NCI-H82 treated with DMSO at 0.1 percent for 48 hours (cell line): ENCODE data around the gene XDH.

Experiments used
- DNase-seq: peaks from one replicate; lab custom pipeline; 2025; ENCODE audit not compliant: unreplicated experiment; lab: John Stamatoyannopoulos, UW

Gene XDH

DNA sequence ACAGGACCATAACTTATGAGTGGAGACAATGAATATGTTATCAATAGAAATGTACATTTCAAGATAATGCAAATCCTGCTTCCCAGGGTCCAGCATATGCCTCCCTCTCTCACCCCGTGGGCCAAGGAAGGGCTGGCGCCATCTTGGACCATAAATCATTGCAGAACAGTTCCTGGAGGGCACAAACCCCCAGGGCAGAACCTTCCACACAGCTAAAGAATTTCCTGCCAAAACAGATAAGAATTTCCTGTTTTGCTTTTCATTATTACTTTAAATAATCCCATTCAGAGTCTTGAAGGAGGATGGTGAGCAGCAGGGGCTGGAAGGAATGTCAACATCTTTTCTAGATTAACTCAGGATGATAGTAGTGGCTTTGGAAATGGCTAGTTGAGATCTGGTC is 126.9 kb downstream of the XDH start:
- no peak for DNase-seq

DNA sequence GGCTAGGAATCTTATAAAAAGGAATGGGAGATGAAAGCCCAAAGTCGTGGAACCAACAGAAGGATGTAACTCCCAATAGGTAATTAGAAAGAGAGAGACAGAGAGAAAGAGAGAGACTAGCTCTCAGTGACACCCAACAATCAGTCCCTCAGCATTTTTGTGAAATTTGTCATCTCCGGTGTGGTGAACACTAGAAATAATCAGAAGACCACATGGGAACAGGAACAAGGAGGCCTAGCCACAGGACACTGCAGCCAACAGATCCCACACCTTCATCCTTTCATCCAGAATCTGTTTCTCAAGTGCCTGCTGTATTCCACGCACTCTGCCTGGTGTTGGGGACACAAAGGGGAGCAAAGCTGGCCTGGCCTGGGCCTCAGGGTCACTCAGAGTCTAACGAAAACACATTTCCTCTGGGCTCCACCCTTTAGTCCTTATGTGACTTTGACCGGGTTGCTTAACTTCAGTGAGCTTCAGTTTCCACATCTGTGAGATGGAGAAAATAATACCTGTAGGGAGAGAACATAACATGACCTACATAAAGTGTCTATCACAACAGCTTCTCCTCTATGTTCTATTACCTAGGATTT is 127.5 kb downstream of the XDH start:
- DNase-seq = no peak

DNA sequence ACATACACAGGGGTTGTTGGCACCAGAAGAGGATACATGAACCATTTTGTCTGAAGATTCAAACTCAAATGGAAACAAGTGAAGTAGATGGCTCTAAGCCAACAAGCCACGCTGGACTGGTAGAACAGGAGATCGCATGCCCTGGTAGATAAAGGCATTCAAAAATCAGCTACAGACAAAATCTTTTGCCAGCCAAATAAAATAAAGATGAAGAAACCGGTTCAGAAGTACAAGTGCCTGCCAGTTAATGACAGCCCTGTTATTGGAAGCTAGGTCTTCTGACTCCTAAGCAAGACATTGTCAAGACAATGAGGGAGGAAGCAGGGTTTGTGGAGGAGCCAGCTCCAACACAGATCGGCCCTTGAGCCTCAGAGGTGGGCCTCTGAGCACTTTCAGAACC is 128.3 kb downstream of the XDH start:
- no peak for DNase-seq
